KMS-11 (cell line): ENCODE data around the gene SMTN.

Experiments
- H2AFZ ChIP-seq: fragments of 200-600 bp; sonication (generic); 2 replicates; pipeline ENCODE4 v1.6.1; 2016; ENCODE audit warnings: antibody characterized with exemption, mixed run types, low read depth
- H3K27ac ChIP-seq: fragments of 200-600 bp; sonication (generic); 2 replicates; pipeline ENCODE4 v1.6.1; 2016; ENCODE audit warnings: mild to moderate bottlenecking, mixed run types
- H3K27me3 ChIP-seq: fragments of 200-600 bp; sonication (generic); 2 replicates; pipeline ENCODE4 v1.6.1; 2017; ENCODE audit warnings: mild to moderate bottlenecking, low read depth, mixed run types, moderate library complexity; ENCODE audit not compliant: insufficient read depth
- H3K36me3 ChIP-seq: fragments of 200-600 bp; sonication (generic); 2 replicates; pipeline ENCODE4 v1.6.1; 2017; ENCODE audit warnings: mild to moderate bottlenecking, mixed run types; ENCODE audit not compliant: insufficient read depth
- H3K4me1 ChIP-seq: fragments of 200-600 bp; sonication (generic); 2 replicates; pipeline ENCODE4 v1.6.1; 2016; ENCODE audit warnings: mild to moderate bottlenecking, low read depth, mixed run types; ENCODE audit not compliant: poor library complexity, severe bottlenecking
- H3K4me2 ChIP-seq: fragments of 200-600 bp; sonication (generic); 2 replicates; pipeline ENCODE4 v1.7.0; 2016; ENCODE audit warnings: mild to moderate bottlenecking, mixed run types
- H3K4me3 ChIP-seq: fragments of 200-600 bp; sonication (generic); IDR thresholded peaks from 2 replicates; pipeline ENCODE4 v1.6.1; 2017; ENCODE audit warnings: low read depth, low read length, mixed read lengths; ENCODE audit not compliant: insufficient read depth
- H3K79me2 ChIP-seq: fragments of 200-600 bp; sonication (generic); 2 replicates; pipeline ENCODE4 v1.6.1; 2016; ENCODE audit warnings: low read depth, mixed run types; ENCODE audit not compliant: insufficient read depth
- H3K9ac ChIP-seq: fragments of 200-600 bp; sonication (generic); 2 replicates; pipeline ENCODE4 v1.6.1; 2016; ENCODE audit warnings: mild to moderate bottlenecking, mixed run types
- H4K20me1 ChIP-seq: fragments of 200-600 bp; sonication (generic); 2 replicates; pipeline ENCODE4 v1.6.1; 2016; ENCODE audit warnings: mild to moderate bottlenecking, mixed run types; ENCODE audit not compliant: insufficient read depth
- TF ChIP-seq, protein P1 (sequence below): fragments of 200-600 bp; sonication (generic); conservative IDR thresholded peaks from 2 replicates; pipeline ENCODE4 v1.6.1; 2017; ENCODE audit warnings: low read depth, mild to moderate bottlenecking, antibody characterized with exemption, low read length, moderate library complexity, mixed read lengths

Gene SMTN

DNA sequence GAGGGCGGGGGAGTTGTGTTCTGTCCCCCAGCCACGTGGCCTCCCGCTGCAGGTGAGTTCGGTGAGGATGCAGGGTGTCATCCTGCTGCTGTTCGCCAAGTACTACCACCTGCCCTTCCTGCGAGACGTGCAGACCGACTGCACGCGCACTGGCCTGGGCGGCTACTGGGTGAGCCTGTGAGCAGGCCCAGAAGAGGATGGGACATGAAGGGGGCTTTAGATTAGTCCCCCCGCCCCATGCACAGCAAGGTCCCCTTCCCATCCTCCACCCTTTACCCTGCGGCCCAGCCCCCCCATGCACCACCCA is 45.7 kb downstream of the SMTN start:
- no peak overlapping the region for H2AFZ ChIP-seq
- no peaks in the 10 kb centered on the region for H3K36me3 ChIP-seq
- no peak overlapping the region for H3K4me3 ChIP-seq
- no peak overlapping the region for H3K27ac ChIP-seq
- H4K20me1 ChIP-seq = no peaks in the 10 kb centered on the region
- no peak overlapping the region for H3K4me2 ChIP-seq
- peaks cover 4% of the 10 kb centered on the region; the same call in 1 of the 2 replicates for H3K27me3 ChIP-seq
- no peak overlapping the region for H3K9ac ChIP-seq
- no peaks in the 10 kb centered on the region for H3K4me1 ChIP-seq
- TF ChIP-seq, protein P1, sequence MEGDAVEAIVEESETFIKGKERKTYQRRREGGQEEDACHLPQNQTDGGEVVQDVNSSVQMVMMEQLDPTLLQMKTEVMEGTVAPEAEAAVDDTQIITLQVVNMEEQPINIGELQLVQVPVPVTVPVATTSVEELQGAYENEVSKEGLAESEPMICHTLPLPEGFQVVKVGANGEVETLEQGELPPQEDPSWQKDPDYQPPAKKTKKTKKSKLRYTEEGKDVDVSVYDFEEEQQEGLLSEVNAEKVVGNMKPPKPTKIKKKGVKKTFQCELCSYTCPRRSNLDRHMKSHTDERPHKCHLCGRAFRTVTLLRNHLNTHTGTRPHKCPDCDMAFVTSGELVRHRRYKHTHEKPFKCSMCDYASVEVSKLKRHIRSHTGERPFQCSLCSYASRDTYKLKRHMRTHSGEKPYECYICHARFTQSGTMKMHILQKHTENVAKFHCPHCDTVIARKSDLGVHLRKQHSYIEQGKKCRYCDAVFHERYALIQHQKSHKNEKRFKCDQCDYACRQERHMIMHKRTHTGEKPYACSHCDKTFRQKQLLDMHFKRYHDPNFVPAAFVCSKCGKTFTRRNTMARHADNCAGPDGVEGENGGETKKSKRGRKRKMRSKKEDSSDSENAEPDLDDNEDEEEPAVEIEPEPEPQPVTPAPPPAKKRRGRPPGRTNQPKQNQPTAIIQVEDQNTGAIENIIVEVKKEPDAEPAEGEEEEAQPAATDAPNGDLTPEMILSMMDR = no peak
- no peaks in the 10 kb centered on the region for H3K79me2 ChIP-seq

DNA sequence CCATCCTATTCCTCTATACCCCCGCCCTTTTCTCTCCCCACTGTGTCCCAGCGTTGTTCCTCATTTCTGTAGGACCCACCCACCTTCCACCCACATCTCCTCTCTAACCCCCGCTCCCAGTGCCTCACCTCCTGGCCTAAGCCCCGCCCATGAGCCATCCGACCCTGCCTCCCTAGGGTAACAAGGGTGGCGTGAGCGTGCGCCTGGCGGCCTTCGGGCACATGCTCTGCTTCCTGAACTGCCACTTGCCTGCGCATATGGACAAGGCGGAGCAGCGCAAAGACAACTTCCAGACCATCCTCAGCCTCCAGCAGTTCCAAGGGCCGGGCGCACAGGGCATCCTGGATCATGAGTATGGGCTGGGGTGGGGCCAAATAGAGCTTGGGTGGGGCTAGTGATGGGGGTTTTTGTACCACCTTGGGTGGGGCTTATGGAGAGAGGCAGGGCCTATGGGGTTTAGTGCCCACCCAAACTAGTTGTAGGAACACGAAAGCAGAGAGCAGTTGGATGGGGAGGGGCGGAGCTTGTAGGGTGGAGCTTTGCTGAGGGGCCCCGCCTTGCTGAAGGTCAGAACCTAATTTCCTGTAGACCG is 46.2 kb downstream of the SMTN start:
- Histone ChIP-seq H3K36me3 (no peaks in the 10 kb centered on the region), H3K4me2 (no peak overlapping the region), H3K79me2 (no peaks in the 10 kb centered on the region), H3K9ac (no peak overlapping the region), H4K20me1 (no peaks in the 10 kb centered on the region), H3K4me3 (no peak overlapping the region), H2AFZ (no peak overlapping the region), H3K27ac (no peak overlapping the region), H3K4me1 (no peaks in the 10 kb centered on the region), H3K27me3 (peaks cover 4% of the 10 kb centered on the region; the same call in 1 of the 2 replicates)
- TF ChIP-seq, protein P1 = no peak

DNA sequence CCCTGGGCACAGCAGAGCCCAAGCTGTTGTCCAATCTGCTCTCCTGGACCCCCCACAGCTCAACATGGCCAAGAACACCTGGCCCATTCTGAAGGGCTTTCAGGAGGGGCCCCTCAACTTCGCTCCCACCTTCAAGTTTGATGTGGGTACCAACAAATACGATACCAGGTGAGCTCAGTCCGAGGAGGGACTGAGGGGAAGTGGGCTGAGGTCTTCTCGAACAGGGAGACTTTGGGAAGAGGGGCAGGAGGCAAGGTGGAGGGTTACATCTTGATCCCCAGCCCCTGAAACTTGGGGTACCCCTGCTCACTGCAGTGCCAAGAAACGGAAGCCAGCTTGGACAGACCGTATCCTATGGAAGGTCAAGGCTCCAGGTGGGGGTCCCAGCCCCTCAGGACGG is 47.0 kb downstream of the SMTN start:
- H3K27me3 ChIP-seq = peaks cover 4% of the 10 kb centered on the region; the same call in 1 of the 2 replicates
- no peaks in the 10 kb centered on the region for H3K79me2 ChIP-seq
- H3K36me3 ChIP-seq = no peaks in the 10 kb centered on the region
- H3K27ac ChIP-seq = no peak overlapping the region
- TF ChIP-seq, protein P1 = no peak
- no peak overlapping the region for H2AFZ ChIP-seq
- no peaks in the 10 kb centered on the region for H3K4me1 ChIP-seq
- no peaks in the 10 kb centered on the region for H4K20me1 ChIP-seq
- H3K4me3 ChIP-seq = no peak overlapping the region
- H3K4me2 ChIP-seq = no peak overlapping the region
- no peak overlapping the region for H3K9ac ChIP-seq

DNA sequence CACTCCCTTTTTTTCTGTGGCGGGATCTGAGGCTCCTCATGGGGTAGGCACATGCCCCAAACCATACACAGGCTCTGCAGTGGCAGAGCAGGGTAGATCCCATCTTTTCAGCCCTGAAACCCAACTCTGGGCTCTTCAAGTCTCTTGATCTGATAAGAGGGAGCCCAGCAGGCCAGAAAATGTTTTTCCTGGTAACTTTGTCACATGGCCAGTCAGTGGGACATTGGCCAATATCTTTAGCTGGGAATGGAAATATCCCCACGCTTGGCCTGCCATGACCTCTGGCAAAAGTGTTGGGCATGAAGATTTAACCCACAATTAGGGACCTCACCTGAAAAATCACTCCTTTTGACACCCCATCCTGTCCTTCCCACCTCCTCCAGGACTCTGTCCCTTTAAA is 49.8 kb downstream of the SMTN start:
- H4K20me1 ChIP-seq = no peaks in the 10 kb centered on the region
- H3K79me2 ChIP-seq = no peaks in the 10 kb centered on the region
- H3K36me3 ChIP-seq = no peaks in the 10 kb centered on the region
- no peak overlapping the region for H2AFZ ChIP-seq
- no peak overlapping the region for H3K4me2 ChIP-seq
- no peak overlapping the region for H3K27ac ChIP-seq
- no peak overlapping the region for H3K4me3 ChIP-seq
- TF ChIP-seq, protein P1 = no peak
- H3K27me3 ChIP-seq = no peaks in the 10 kb centered on the region
- no peak overlapping the region for H3K9ac ChIP-seq
- no peaks in the 10 kb centered on the region for H3K4me1 ChIP-seq
